ENCODE data around the gene KLHL29. TPM values are rescaled to one million over a fixed set of nuclear protein-coding genes. Genes with fewer than 3 reads are reported as not detected.

KLHL29 gene
- total RNA-seq, 2 experiments from 2014 or later = 0.88 to 0.99 TPM

DNA sequence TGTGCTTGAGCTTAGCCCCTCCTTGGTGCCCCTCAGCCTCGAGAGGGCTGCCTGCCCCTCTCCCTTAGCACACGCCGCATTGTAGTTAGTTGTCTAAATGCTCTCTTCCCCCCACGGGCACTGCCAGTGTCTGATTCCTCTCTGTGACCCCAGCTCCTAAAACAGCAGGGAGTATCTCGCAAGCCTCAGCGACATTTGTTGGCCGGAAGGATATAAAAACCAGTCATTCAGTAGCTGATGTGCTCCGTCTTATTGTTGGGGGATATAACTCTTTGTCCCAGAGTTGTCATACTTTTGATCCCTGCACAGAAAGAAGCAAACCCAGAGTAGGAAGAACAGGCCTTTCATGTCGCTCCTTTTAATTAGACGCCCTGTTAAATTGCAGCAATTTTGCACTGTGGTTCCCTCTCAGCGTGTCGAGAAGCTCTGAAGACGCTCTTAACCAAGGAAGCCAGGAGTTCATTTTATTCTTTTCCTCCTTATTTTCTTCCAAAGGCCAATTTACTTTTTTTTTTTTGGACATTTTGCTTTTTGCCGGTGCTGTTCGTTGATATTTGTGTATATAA is 201.8 kb downstream of the KLHL29 start:
- ChIA-PET POLR2A (no interaction called here), CTCF (no interaction called here)
- Mint-ChIP-seq H3K9me3 (no peaks in the 10 kb centered on the region), H3K27ac (no peak overlapping the region), H3K4me3 (no peak overlapping the region), H3K4me1 (ENCODE audit: low read depth) (no peaks in the 10 kb centered on the region), H3K27me3 (no peaks in the 10 kb centered on the region), H3K36me3 (no peaks in the 10 kb centered on the region)
- intact Hi-C loops (cut with micrococcal nuclease) = no loop called here
- DNase-seq = no peak

- no peak overlapping the region for H3K27ac Mint-ChIP-seq
- POLR2A ChIA-PET = no interaction called here
- CTCF ChIA-PET = no interaction called here
- H3K4me3 Mint-ChIP-seq = no peak overlapping the region
- H3K27me3 Mint-ChIP-seq = no peaks in the 10 kb centered on the region
- DNase-seq = no peak
- H3K4me1 Mint-ChIP-seq (ENCODE audit: low read depth) = no peaks in the 10 kb centered on the region
- no peaks in the 10 kb centered on the region for H3K36me3 Mint-ChIP-seq
- H3K9me3 Mint-ChIP-seq = no peaks in the 10 kb centered on the region
- intact Hi-C loops (cut with micrococcal nuclease) = no loop called here
Measured at GRCh38 chr2:23587341-23587880, 202.4 kb downstream of the KLHL29 start.

DNA sequence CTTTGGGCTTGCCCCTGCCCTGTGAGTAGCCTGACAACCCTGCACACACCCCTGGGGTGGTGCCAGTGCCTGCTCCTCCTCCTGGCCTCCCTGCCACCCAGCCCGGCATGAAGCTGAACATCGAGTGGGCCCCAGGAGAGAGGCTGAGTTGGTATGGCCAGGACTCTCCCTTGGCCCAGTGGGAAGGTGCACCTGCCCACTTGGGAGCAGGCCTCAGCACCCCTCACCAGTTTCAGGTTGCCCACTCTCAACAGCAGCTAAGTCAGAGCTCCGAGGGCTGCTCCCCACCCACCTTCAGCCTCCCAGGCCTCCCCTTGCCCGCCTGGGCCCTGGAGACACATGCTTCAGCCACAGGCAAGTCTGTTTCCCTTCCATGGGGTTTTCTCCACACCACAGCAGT is 203.1 kb downstream of the KLHL29 start:
- intact Hi-C loops (cut with micrococcal nuclease) = no loop called here
- H3K27ac Mint-ChIP-seq = no peak overlapping the region
- POLR2A ChIA-PET = no interaction called here

GRCh38 chr2:23588508-23589201 is 203.7 kb downstream of the KLHL29 start:
- Mint-ChIP-seq H3K27me3 (no peaks in the 10 kb centered on the region), H3K27ac (no peak overlapping the region), H3K9me3 (no peaks in the 10 kb centered on the region), H3K36me3 (no peaks in the 10 kb centered on the region), H3K4me3 (no peak overlapping the region), H3K4me1 (ENCODE audit: low read depth) (no peaks in the 10 kb centered on the region)
- CTCF ChIA-PET = no interaction called here
- intact Hi-C loops (cut with micrococcal nuclease) = no loop called here
- no peak for DNase-seq
- POLR2A ChIA-PET = no interaction called here

More for the DNA sequence above, 203.1 kb downstream of the KLHL29 start:
- no peak for DNase-seq
- no peaks in the 10 kb centered on the region for H3K36me3 Mint-ChIP-seq
- H3K4me3 Mint-ChIP-seq = no peak overlapping the region
- no peaks in the 10 kb centered on the region for H3K4me1 Mint-ChIP-seq (ENCODE audit: low read depth)
- H3K9me3 Mint-ChIP-seq = no peaks in the 10 kb centered on the region
- H3K27me3 Mint-ChIP-seq = no peaks in the 10 kb centered on the region
- CTCF ChIA-PET = no interaction called here

DNA sequence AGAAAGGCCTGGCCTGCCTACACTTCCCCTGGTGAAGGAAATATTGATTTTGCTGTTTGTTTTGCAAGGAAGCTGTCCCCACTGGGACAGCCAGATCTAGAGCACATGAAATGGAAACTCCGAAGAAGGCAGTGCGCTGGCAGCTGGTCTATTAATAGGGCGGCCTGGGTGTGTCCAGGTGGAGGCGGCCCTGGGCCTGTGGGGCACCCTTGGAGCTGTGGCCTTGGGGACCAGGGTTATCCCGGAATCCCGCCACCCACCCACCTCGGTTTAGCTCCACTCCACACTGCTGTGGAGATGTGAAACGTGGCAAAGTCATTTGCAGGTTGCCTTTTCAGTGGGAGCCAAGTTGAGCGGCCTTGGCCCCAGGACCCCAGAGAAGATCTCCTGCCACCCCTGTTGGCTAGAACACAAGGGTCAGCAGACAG is 204.3 kb downstream of the KLHL29 start:
- Mint-ChIP-seq H3K36me3 (no peaks in the 10 kb centered on the region), H3K27ac (no peak overlapping the region), H3K4me3 (no peak overlapping the region), H3K9me3 (no peaks in the 10 kb centered on the region), H3K4me1 (ENCODE audit: low read depth) (no peaks in the 10 kb centered on the region), H3K27me3 (no peaks in the 10 kb centered on the region)
- CTCF ChIA-PET = no interaction called here
- intact Hi-C loops (cut with micrococcal nuclease) = no loop called here
- POLR2A ChIA-PET = no interaction called here
- no peak for DNase-seq

DNA sequence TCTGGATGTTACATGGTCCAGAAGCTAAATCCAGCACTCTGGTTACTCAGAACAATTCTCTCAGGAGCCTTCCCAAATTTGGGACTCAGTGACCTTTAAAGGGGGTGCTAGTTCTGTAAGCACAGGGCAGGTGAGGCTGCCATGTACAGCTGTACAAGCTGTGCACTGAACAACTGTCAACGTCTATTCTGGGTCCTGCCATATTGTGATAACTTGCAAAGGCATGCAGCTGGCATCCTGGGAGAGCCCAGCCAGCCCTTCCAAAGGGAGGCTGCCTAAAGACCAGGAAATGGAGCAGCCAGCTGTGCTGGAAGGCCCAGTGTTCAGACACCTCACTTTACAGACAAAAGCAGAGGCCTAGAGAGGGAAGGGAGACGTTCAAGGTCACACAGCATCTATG is 204.8 kb downstream of the KLHL29 start:
- ChIA-PET POLR2A (no interaction called here), CTCF (no interaction called here)
- Mint-ChIP-seq H3K27me3 (no peaks in the 10 kb centered on the region), H3K4me1 (ENCODE audit: low read depth) (no peaks in the 10 kb centered on the region), H3K36me3 (no peaks in the 10 kb centered on the region), H3K27ac (no peak overlapping the region), H3K9me3 (no peaks in the 10 kb centered on the region), H3K4me3 (no peak overlapping the region)
- intact Hi-C loops (cut with micrococcal nuclease) = no loop called here
- no peak for DNase-seq

DNA sequence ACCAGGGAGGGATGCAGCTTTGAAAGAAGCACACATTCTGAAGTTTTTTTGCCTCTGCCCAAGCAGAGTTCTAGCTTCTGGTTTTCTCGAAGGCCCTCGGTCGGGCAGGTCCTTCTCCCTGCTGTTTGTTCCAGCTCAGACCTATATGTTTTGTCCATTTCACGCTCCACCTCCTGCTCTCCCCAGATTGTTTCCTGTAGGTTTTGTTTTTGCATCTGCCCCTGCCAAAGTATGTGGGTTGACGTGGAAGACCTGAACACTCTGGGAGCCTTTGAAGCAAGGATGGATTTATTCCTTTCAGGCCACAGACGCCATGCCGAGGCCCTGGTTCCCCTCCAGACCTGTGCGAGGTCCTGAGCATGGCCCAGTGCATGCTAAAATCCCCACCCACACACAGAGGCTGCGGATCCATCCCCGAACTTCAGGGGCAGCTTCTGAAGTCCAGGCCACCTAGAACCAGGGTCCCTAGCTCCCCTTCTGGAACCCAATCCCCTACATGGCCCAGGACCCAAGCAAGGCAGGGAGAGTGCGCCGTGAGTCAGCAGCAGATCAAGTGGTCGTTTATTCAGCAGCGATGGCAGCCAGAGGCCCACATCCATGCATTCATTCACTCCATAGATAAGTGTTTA is 205.4 kb downstream of the KLHL29 start:
- H3K4me3 Mint-ChIP-seq = no peak overlapping the region
- H3K27ac Mint-ChIP-seq = no peak overlapping the region
- DNase-seq = no peak
- H3K27me3 Mint-ChIP-seq = no peaks in the 10 kb centered on the region
- intact Hi-C loops (cut with micrococcal nuclease) = no loop called here
- no peaks in the 10 kb centered on the region for H3K4me1 Mint-ChIP-seq (ENCODE audit: low read depth)
- ChIA-PET CTCF (no interaction called here), POLR2A (no interaction called here)
- no peaks in the 10 kb centered on the region for H3K36me3 Mint-ChIP-seq
- no peaks in the 10 kb centered on the region for H3K9me3 Mint-ChIP-seq

GRCh38 chr2:23591111-23591510 is 206.1 kb downstream of the KLHL29 start:
- Mint-ChIP-seq H3K27me3 (no peaks in the 10 kb centered on the region), H3K36me3 (no peaks in the 10 kb centered on the region), H3K4me1 (ENCODE audit: low read depth) (no peaks in the 10 kb centered on the region), H3K9me3 (no peaks in the 10 kb centered on the region), H3K27ac (no peak overlapping the region), H3K4me3 (no peak overlapping the region)
- intact Hi-C loops (cut with micrococcal nuclease) = no loop called here
- POLR2A ChIA-PET = no interaction called here
- CTCF ChIA-PET = no interaction called here
- DNase-seq = no peak

GRCh38 chr2:23592061-23592685 is 207.2 kb downstream of the KLHL29 start:
- POLR2A ChIA-PET = no interaction called here
- no peak overlapping the region for H3K27ac Mint-ChIP-seq
- DNase-seq = no peak
- intact Hi-C loops (cut with micrococcal nuclease) = no loop called here
- no peak overlapping the region for H3K4me3 Mint-ChIP-seq
- H3K4me1 Mint-ChIP-seq (ENCODE audit: low read depth) = no peaks in the 10 kb centered on the region
- H3K9me3 Mint-ChIP-seq = no peaks in the 10 kb centered on the region
- no peaks in the 10 kb centered on the region for H3K27me3 Mint-ChIP-seq
- no peaks in the 10 kb centered on the region for H3K36me3 Mint-ChIP-seq
- CTCF ChIA-PET = no interaction called here

- H3K36me3 Mint-ChIP-seq = no peaks in the 10 kb centered on the region
- no peak overlapping the region for H3K4me3 Mint-ChIP-seq
- intact Hi-C loops (cut with micrococcal nuclease) = no loop called here
- H3K9me3 Mint-ChIP-seq = no peaks in the 10 kb centered on the region
- no peaks in the 10 kb centered on the region for H3K27me3 Mint-ChIP-seq
- H3K27ac Mint-ChIP-seq = no peak overlapping the region
- POLR2A ChIA-PET = no interaction called here
- CTCF ChIA-PET = no interaction called here
- no peaks in the 10 kb centered on the region for H3K4me1 Mint-ChIP-seq (ENCODE audit: low read depth)
- DNase-seq = no peak
Measured at GRCh38 chr2:23592898-23593751, 208.1 kb downstream of the KLHL29 start.

GRCh38 chr2:23593752-23594459 is 208.9 kb downstream of the KLHL29 start:
- no peaks in the 10 kb centered on the region for H3K9me3 Mint-ChIP-seq
- ChIA-PET CTCF (no interaction called here), POLR2A (no interaction called here)
- H3K27me3 Mint-ChIP-seq = no peaks in the 10 kb centered on the region
- intact Hi-C loops (cut with micrococcal nuclease) = no loop called here
- no peak overlapping the region for H3K4me3 Mint-ChIP-seq
- no peak for DNase-seq
- no peaks in the 10 kb centered on the region for H3K36me3 Mint-ChIP-seq
- H3K27ac Mint-ChIP-seq = no peak overlapping the region
- no peaks in the 10 kb centered on the region for H3K4me1 Mint-ChIP-seq (ENCODE audit: low read depth)

- Mint-ChIP-seq H3K9me3 (no peaks in the 10 kb centered on the region), H3K36me3 (no peaks in the 10 kb centered on the region), H3K4me1 (ENCODE audit: low read depth) (no peaks in the 10 kb centered on the region), H3K4me3 (no peak overlapping the region), H3K27ac (no peak overlapping the region), H3K27me3 (no peaks in the 10 kb centered on the region)
- ChIA-PET CTCF (no interaction called here), POLR2A (no interaction called here)
- no peak for DNase-seq
- intact Hi-C loops (cut with micrococcal nuclease) = no loop called here
Measured at GRCh38 chr2:23594460-23594825, 209.5 kb downstream of the KLHL29 start.

Measured in activated CD4-positive, alpha-beta memory T cell treated with anti-CD3 and anti-CD28 coated beads for 36 hours (primary cell).